Left ventricle myocardium inferior (tissue), 1 donor: Measurements from ENCODE around the gene NDUFB10. TPM values are rescaled to one million over a fixed set of nuclear protein-coding genes. Genes with fewer than 3 reads are reported as not detected.

Experiments
- DNase-seq: peaks from one replicate; pipeline ENCODE4 v3.0.0-alpha.2; 2020
- H3K27ac ChIP-seq: fragments of 200-600 bp; replicated peaks from 2 replicates; pipeline ENCODE4 v1.8.0; 2021
- H3K27me3 ChIP-seq: fragments of 200-600 bp; 2 replicates; pipeline ENCODE4 v1.8.0; 2021; ENCODE audit warnings: low read depth
- H3K36me3 ChIP-seq: fragments of 200-600 bp; 2 replicates; pipeline ENCODE4 v1.8.0; 2021
- H3K4me1 ChIP-seq: fragments of 200-600 bp; 2 replicates; pipeline ENCODE4 v1.8.0; 2021
- H3K4me3 ChIP-seq: fragments of 200-600 bp; 2 replicates; pipeline ENCODE4 v1.8.0; 2021; ENCODE audit warnings: mild to moderate bottlenecking, moderate library complexity
- H3K9me3 ChIP-seq: fragments of 200-600 bp; replicated peaks from 2 replicates; pipeline ENCODE4 v1.8.0; 2021
- intact Hi-C: fragments of 100-400 bp; cut with micrococcal nuclease; formaldehyde crosslinking; loops from one replicate; pipeline ENCODE4 v1.11.0; 2022
- long read RNA-seq: library from polyadenylated mRNA; unstranded; transcript quantifications from one replicate; pipeline ENCODE4 v2.0.0, GENCODE V29; 2021
- total RNA-seq: library from RNA; stranded (reverse); fragmentation: NEBNext Ultra II Directional; extraction: Animal tissue kit (Norgen Biotek cat#: 25700); gene quantifications from one replicate; pipeline ENCODE4 v1.2.1, GENCODE V29; 2021
- TF ChIP-seq, protein P1 (sequence below): fragments of 200-600 bp; IDR thresholded peaks from 2 replicates; pipeline ENCODE4 v1.8.0; 2021; ENCODE audit warnings: antibody characterized with exemption, mild to moderate bottlenecking, borderline replicate concordance
- donor health status: DM: no; HTN: yes; CAD: no; lungs with severe emphysema.

NDUFB10 gene
- total RNA-seq = 601 TPM
- long read RNA-seq, transcript NDUFB10-201 (4 exons, 705 nt) = major isoform, 275 of 295 reads
- long read RNA-seq, partial matches to known transcripts = 7 of 295 reads
- long read RNA-seq, other reads (novel, unspliced or antisense) = 7 of 295 reads

- Histone ChIP-seq H3K4me3 (peak within 1 kb of the TSS; percentile 97), H3K27me3 (no peaks in the 10 kb centered on the region), H3K27ac (peak within 1 kb of the TSS; percentile 97), H3K36me3 (peaks cover 28% of the 10 kb centered on the region), H3K4me1 (peaks cover 52% of the 10 kb centered on the region), H3K9me3 (no peaks in the 10 kb centered on the region)
- DNase-seq = peak; percentile 94
- intact Hi-C loops = no loop called here
- TF ChIP-seq, protein P1, sequence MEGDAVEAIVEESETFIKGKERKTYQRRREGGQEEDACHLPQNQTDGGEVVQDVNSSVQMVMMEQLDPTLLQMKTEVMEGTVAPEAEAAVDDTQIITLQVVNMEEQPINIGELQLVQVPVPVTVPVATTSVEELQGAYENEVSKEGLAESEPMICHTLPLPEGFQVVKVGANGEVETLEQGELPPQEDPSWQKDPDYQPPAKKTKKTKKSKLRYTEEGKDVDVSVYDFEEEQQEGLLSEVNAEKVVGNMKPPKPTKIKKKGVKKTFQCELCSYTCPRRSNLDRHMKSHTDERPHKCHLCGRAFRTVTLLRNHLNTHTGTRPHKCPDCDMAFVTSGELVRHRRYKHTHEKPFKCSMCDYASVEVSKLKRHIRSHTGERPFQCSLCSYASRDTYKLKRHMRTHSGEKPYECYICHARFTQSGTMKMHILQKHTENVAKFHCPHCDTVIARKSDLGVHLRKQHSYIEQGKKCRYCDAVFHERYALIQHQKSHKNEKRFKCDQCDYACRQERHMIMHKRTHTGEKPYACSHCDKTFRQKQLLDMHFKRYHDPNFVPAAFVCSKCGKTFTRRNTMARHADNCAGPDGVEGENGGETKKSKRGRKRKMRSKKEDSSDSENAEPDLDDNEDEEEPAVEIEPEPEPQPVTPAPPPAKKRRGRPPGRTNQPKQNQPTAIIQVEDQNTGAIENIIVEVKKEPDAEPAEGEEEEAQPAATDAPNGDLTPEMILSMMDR = peak; percentile 76
These were observed at the start of gene NDUFB10 for GRCh38 chr16:1959269-1960039. Gene NDUFB10 (plus strand): TSS chr16:1959538. CDS start chr16:1959625, 87 bp downstream.

- no peaks in the 10 kb centered on the region for H3K9me3 ChIP-seq
- no peak overlapping the region for H3K4me3 ChIP-seq
- intact Hi-C loops = no loop called here
- DNase-seq = no peak
- TF ChIP-seq, protein P1 = no peak
- H3K27me3 ChIP-seq = peaks cover 91% of the 10 kb centered on the region
- no peaks in the 10 kb centered on the region for H3K36me3 ChIP-seq
- H3K4me1 ChIP-seq = no peaks in the 10 kb centered on the region
- H3K27ac ChIP-seq = no peak overlapping the region
These were observed 49.6 kb upstream of the NDUFB10 start for GRCh38 chr16:1909561-1910231.

DNA sequence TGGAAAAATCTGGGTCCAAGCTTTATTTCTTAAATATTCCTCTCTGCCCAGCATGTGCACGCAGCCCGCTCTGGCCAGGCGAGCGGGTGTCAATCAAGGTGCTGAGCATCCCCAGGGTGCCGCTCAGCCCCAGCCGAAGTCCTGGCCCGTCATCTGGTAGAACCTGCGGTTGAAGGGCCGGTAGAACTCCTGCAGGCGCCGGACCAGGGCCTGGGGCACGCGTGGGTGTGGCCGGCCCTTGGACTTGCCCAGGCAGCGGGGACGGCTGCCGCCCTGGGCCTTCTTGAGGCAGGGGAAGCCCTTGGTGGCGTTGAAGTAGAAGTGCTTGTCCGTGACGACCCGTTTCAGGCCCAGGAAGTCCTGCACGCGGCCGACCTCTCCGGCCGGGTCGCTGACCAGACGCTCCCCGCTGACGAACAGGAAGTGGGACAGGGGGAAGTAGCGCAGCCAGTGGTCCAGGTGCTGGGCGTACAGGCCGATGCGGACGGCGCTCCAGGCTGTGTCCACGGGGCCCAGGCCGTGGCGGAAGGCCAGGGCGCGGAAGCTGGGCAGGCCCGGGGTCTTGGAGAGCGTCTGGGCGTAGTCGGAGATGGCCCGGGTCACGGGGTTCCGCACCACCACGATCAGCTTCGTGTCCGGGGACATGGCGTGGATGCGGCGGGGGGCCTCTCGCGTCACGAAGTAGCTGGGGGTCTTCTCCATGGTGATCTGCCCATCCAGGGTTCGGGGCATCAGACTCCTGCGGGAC lies 47.7 kb upstream of the NDUFB10 start:
- TF ChIP-seq, protein P1 = no peak
- H3K36me3 ChIP-seq = no peaks in the 10 kb centered on the region
- no peak for DNase-seq
- H3K27ac ChIP-seq = no peak overlapping the region
- intact Hi-C loops = no loop called here
- H3K27me3 ChIP-seq = peaks cover 91% of the 10 kb centered on the region
- no peak overlapping the region for H3K4me3 ChIP-seq
- no peaks in the 10 kb centered on the region for H3K4me1 ChIP-seq
- no peaks in the 10 kb centered on the region for H3K9me3 ChIP-seq

DNA sequence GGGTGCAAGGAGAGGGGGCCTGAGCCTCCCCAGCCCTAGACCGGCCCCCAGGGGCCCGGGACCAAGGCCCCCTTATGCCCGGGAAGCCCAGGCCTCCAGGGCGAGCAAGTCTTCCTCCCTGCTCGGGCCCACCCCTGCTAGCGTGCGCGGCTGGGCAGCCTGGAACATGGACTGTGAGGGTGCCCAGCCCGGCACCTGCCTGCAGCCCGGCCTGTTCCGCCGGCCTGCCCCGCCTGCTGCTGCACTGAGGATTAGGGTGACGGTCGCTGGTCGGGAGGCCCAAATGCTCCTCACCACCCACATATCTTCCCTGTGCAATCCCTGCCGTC lies 47.2 kb upstream of the NDUFB10 start:
- Histone ChIP-seq H3K27ac (no peak overlapping the region), H3K36me3 (no peaks in the 10 kb centered on the region), H3K9me3 (no peaks in the 10 kb centered on the region), H3K4me3 (no peak overlapping the region), H3K4me1 (no peaks in the 10 kb centered on the region), H3K27me3 (peaks cover 91% of the 10 kb centered on the region)
- intact Hi-C loops = no loop called here
- TF ChIP-seq, protein P1 = no peak
- no peak for DNase-seq

DNA sequence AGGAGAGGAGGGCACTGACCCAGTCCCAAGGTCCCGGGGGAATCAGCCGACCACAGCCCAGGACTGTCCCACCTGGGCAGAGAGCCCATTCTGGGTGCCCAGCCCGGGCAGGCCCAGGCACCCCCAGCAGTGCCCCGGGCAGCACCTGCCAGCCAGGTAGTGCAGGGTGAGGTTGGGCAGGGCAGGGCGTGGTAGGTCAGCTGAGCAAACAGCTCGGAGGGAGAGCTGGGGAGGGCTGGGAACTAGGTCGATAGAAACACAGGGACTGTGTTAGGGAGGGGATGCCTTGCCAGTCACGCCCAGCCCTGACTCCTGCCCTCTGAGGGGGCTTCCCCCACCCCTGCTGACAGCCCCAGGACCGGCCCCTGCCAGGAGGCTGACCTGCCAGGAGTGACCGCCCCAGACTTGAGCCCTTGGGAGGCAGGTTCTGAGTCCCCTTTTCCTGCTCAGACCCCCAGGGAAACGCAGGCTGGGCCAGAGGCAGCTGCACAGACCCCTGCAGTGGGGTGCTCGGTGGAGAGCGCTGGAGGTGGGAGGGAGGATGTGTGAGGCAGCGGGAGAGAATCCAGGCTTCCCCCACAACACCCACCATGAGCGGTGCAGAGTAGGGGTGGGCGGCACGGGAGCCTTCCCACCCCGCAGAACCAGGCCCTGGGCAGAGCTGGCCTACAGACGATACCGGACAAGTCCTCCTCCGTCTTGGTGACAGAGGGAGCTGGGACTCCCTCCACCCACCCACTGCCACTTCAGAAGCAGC lies 45.8 kb upstream of the NDUFB10 start:
- Histone ChIP-seq H3K4me3 (no peak overlapping the region), H3K9me3 (no peaks in the 10 kb centered on the region), H3K27ac (no peak overlapping the region), H3K4me1 (peaks cover 3% of the 10 kb centered on the region), H3K36me3 (no peaks in the 10 kb centered on the region), H3K27me3 (peaks cover 90% of the 10 kb centered on the region)
- TF ChIP-seq, protein P1 = no peak
- intact Hi-C loops = no loop called here
- DNase-seq = no peak
